GM19438 (cell line): ENCODE measurements around the gene SH3PXD2A.
"Not testable (repeated sequence)": the region's sequence is repeated elsewhere in the genome, so short reads cannot be mapped to it uniquely, and the experiment has no call there.

Source experiments
- ATAC-seq: cut with Tn5 transposase; IDR thresholded peaks from one replicate; pipeline ENCODE4 v1.9.1; 2021; ENCODE audit warnings: low read depth; ENCODE audit not compliant: unreplicated experiment

SH3PXD2A gene

GRCh38 chr10:103850572-103850895 lies 4.8 kb downstream of the SH3PXD2A start:
- ATAC-seq: no peak

GRCh38 chr10:103849880-103850571 lies 5.3 kb downstream of the SH3PXD2A start:
- no peak for ATAC-seq

- ATAC-seq: no peak
These were observed 6.0 kb downstream of the SH3PXD2A start for GRCh38 chr10:103849212-103849877.

GRCh38 chr10:103847909-103848468 lies 7.4 kb downstream of the SH3PXD2A start:
- no peak for ATAC-seq

GRCh38 chr10:103847346-103847745 lies 8.0 kb downstream of the SH3PXD2A start:
- no peak for ATAC-seq

- peak; percentile 83 for ATAC-seq
These were observed 9.4 kb downstream of the SH3PXD2A start for GRCh38 chr10:103845972-103846371.

GRCh38 chr10:103845346-103845745 lies 10.0 kb downstream of the SH3PXD2A start:
- not testable (repeated sequence) for ATAC-seq

- no peak for ATAC-seq
These were observed 11.4 kb downstream of the SH3PXD2A start for GRCh38 chr10:103843854-103844570.

- ATAC-seq: no peak
These were observed 12.3 kb downstream of the SH3PXD2A start for GRCh38 chr10:103843045-103843444.

GRCh38 chr10:103842605-103843004 lies 12.8 kb downstream of the SH3PXD2A start:
- no peak for ATAC-seq

- no peak for ATAC-seq
These were observed 13.9 kb downstream of the SH3PXD2A start for GRCh38 chr10:103841519-103841918.

GRCh38 chr10:103840740-103841070 lies 14.7 kb downstream of the SH3PXD2A start:
- no peak for ATAC-seq

GRCh38 chr10:103839872-103840739 lies 15.3 kb downstream of the SH3PXD2A start:
- no peak for ATAC-seq

GRCh38 chr10:103839519-103839871 lies 15.9 kb downstream of the SH3PXD2A start:
- ATAC-seq: no peak

GRCh38 chr10:103838862-103839518 lies 16.4 kb downstream of the SH3PXD2A start:
- no peak for ATAC-seq

GRCh38 chr10:103838070-103838395 lies 17.3 kb downstream of the SH3PXD2A start:
- ATAC-seq: no peak

GRCh38 chr10:103837370-103838069 lies 17.9 kb downstream of the SH3PXD2A start:
- no peak for ATAC-seq

GRCh38 chr10:103836861-103837260 lies 18.5 kb downstream of the SH3PXD2A start:
- no peak for ATAC-seq

- ATAC-seq: no peak
These were observed 19.1 kb downstream of the SH3PXD2A start for GRCh38 chr10:103836273-103836672.
